H9 (cell line): ENCODE data around the gene TMEM86A. TPM values are rescaled to one million over a fixed set of nuclear protein-coding genes. Genes with fewer than 3 reads are reported as not detected.

ENCODE experiments used
- DNase-seq: peaks from one replicate; pipeline ENCODE4 v3.0.0-alpha.2; 2017
- H2AFZ ChIP-seq: one replicate; pipeline ENCODE4 v1.6.1; 2013; ENCODE audit warnings: mild to moderate bottlenecking, low read length, control low read depth, moderate library complexity
- H2AK5ac ChIP-seq: 2 replicates; pipeline ENCODE4 v1.6.1; 2013; ENCODE audit warnings: low read length, control low read depth, mixed read lengths; ENCODE audit not compliant: insufficient read length
- H2BK120ac ChIP-seq: one replicate; pipeline ENCODE4 v1.6.1; 2013; ENCODE audit warnings: low read depth, mild to moderate bottlenecking, low read length, control low read depth, inconsistent platforms; ENCODE audit not compliant: poor library complexity, severe bottlenecking
- H2BK12ac ChIP-seq: 2 replicates; pipeline ENCODE4 v1.6.1; 2013; ENCODE audit warnings: low read length, control low read depth, mixed read lengths, low read depth; ENCODE audit not compliant: insufficient read length
- H2BK15ac ChIP-seq: 2 replicates; pipeline ENCODE4 v1.6.1; 2013; ENCODE audit warnings: low read depth, low read length, control low read depth
- H2BK20ac ChIP-seq: one replicate; pipeline ENCODE4 v1.6.1; 2013; ENCODE audit warnings: low read depth, mild to moderate bottlenecking, low read length, control low read depth, inconsistent platforms; ENCODE audit not compliant: poor library complexity, severe bottlenecking
- H2BK5ac ChIP-seq: 2 replicates; pipeline ENCODE4 v1.6.1; 2013; ENCODE audit warnings: low read length, control low read depth, mixed read lengths; ENCODE audit not compliant: insufficient read length
- H3K14ac ChIP-seq: 2 replicates; pipeline ENCODE4 v1.6.1; 2013; ENCODE audit warnings: low read length, control low read depth; ENCODE audit not compliant: insufficient read depth
- H3K18ac ChIP-seq: 2 replicates; pipeline ENCODE4 v1.6.1; 2013; ENCODE audit warnings: low read depth, mild to moderate bottlenecking, mixed read lengths, low read length, control low read depth; ENCODE audit not compliant: insufficient read length
- H3K23ac ChIP-seq: 2 replicates; pipeline ENCODE4 v1.6.1; 2013; ENCODE audit warnings: low read length, control low read depth, mixed read lengths, low read depth; ENCODE audit not compliant: insufficient read length
- H3K23me2 ChIP-seq: 2 replicates; pipeline ENCODE4 v1.6.1; 2013; ENCODE audit warnings: low read depth, mild to moderate bottlenecking, mixed read lengths, low read length, control low read depth; ENCODE audit not compliant: insufficient read length, poor library complexity, severe bottlenecking
- H3K27ac ChIP-seq: 2 replicates; pipeline ENCODE4 v1.5.1; 2013; ENCODE audit warnings: low read length, control low read depth, mixed read lengths, low read depth; ENCODE audit not compliant: insufficient read length
- H3K27me3 ChIP-seq: 2 replicates; pipeline ENCODE4 v1.6.1; 2013; ENCODE audit warnings: low read length, control low read depth, inconsistent platforms; ENCODE audit not compliant: insufficient read depth
- H3K4ac ChIP-seq: 2 replicates; pipeline ENCODE4 v1.6.1; 2013; ENCODE audit warnings: low read depth, mild to moderate bottlenecking, control low read depth, inconsistent platforms, low read length, moderate library complexity
- H3K4me1 ChIP-seq: 2 replicates; pipeline ENCODE4 v1.6.1; 2013; ENCODE audit warnings: low read length, control low read depth, inconsistent platforms; ENCODE audit not compliant: insufficient read depth
- H3K4me2 ChIP-seq: 2 replicates; pipeline ENCODE4 v1.6.1; 2013; ENCODE audit warnings: low read length, control low read depth, mixed read lengths; ENCODE audit not compliant: insufficient read length, insufficient read depth
- H3K56ac ChIP-seq: 2 replicates; pipeline ENCODE4 v1.6.1; 2013; ENCODE audit warnings: low read depth, mild to moderate bottlenecking, mixed read lengths, low read length, control low read depth; ENCODE audit not compliant: insufficient read length
- H3K79me1 ChIP-seq: 2 replicates; pipeline ENCODE4 v1.6.1; 2013; ENCODE audit warnings: low read depth, mild to moderate bottlenecking, moderate library complexity, low read length, control low read depth, inconsistent platforms; ENCODE audit not compliant: insufficient read depth, poor library complexity, severe bottlenecking
- H3K79me2 ChIP-seq: 2 replicates; pipeline ENCODE4 v1.6.1; 2013; ENCODE audit warnings: low read length, control low read depth, inconsistent platforms; ENCODE audit not compliant: insufficient read depth
- H3K9ac ChIP-seq: 2 replicates; pipeline ENCODE4 v1.6.1; 2013; ENCODE audit warnings: low read length, control low read depth, mixed read lengths; ENCODE audit not compliant: insufficient read length; ENCODE audit errors: extremely low read depth
- H3K9me3 ChIP-seq: one replicate; pipeline ENCODE4 v1.6.1; 2013; ENCODE audit warnings: low read depth, low read length, inconsistent platforms; ENCODE audit not compliant: control insufficient read depth
- H3T11ph ChIP-seq: one replicate; pipeline ENCODE4 v1.6.1; 2013; ENCODE audit warnings: mild to moderate bottlenecking, low read length, control low read depth, inconsistent platforms
- H4K20me1 ChIP-seq: one replicate; pipeline ENCODE4 v1.6.1; 2013; ENCODE audit not compliant: control insufficient read depth, insufficient read length, insufficient read depth
- H4K5ac ChIP-seq: 2 replicates; pipeline ENCODE4 v1.6.1; 2013; ENCODE audit warnings: low read depth, mild to moderate bottlenecking, mixed read lengths, low read length, control low read depth; ENCODE audit not compliant: insufficient read length
- H4K8ac ChIP-seq: replicated peaks from 2 replicates; pipeline ENCODE4 v1.6.1; 2013; ENCODE audit warnings: low read length, control low read depth, mixed read lengths, low read depth; ENCODE audit not compliant: insufficient read length
- H4K91ac ChIP-seq: 2 replicates; pipeline ENCODE4 v1.6.1; 2013; ENCODE audit warnings: low read depth, mild to moderate bottlenecking, moderate library complexity, mixed read lengths, low read length, control low read depth; ENCODE audit not compliant: insufficient read length
- H3K27ac Mint-ChIP-seq, 3 experiments: 2 replicates in 2 of 3; 3 replicates in 1 of 3; pipeline ENCODE4 v1.8.0; 2020 to 2021; ENCODE audit warnings: mixed read lengths in 3 of 3, mild to moderate bottlenecking in 1 of 3, moderate library complexity in 1 of 3
- H3K27me3 Mint-ChIP-seq: 2 replicates; pipeline ENCODE4 v1.8.0; 2021; ENCODE audit warnings: low read depth, mild to moderate bottlenecking, moderate library complexity, mixed read lengths
- H3K36me3 Mint-ChIP-seq, 3 experiments: 2 replicates in 2 of 3; 3 replicates in 1 of 3; pipeline ENCODE4 v1.8.0; 2020 to 2021; ENCODE audit warnings: low read depth in 3 of 3, mixed read lengths in 3 of 3; ENCODE audit not compliant: insufficient read depth in 1 of 3
- H3K4me1 Mint-ChIP-seq, 2 experiments: 2 replicates each; pipeline ENCODE4 v1.8.0; 2020; ENCODE audit warnings: mixed read lengths in 2 of 2
- H3K4me3 Mint-ChIP-seq, 2 experiments: 2 replicates in 1 of 2; 3 replicates in 1 of 2; pipeline ENCODE4 v1.8.0; 2020 to 2021; ENCODE audit warnings: mild to moderate bottlenecking in 2 of 2, mixed read lengths in 2 of 2, moderate library complexity in 1 of 2
- H3K9me3 Mint-ChIP-seq, 2 experiments: 2 replicates in 1 of 2; 3 replicates in 1 of 2; pipeline ENCODE4 v1.8.0; 2020; ENCODE audit warnings: mild to moderate bottlenecking in 2 of 2, mixed read lengths in 2 of 2, moderate library complexity in 1 of 2
- CTCF ChIP-seq: fragments of 200-600 bp; sonication (generic); conservative IDR thresholded peaks from 3 replicates; pipeline ENCODE4 v1.8.0; 2021; ENCODE audit warnings: antibody characterized with exemption, mild to moderate bottlenecking
- WGBS: extraction: QIAGEN DNeasy Blood & Tissue Kit; methylation state at CpG from one replicate; pipeline ENCODE4 v1.1.7; 2013; ENCODE audit warnings: missing lambda C conversion rate, low lambda C conversion rate, mixed read lengths; ENCODE audit not compliant: insufficient read length; ENCODE audit errors: extremely low coverage; 5-methylcytosine and 5-hydroxymethylcytosine counted together
- total RNA-seq: library from RNA; stranded (reverse); gene quantifications from 2 replicates; pipeline ENCODE4 v1.2.1, GENCODE V29; 2021

TMEM86A gene
- total RNA-seq, 1 experiment from 2014 or later: 2.3 TPM

DNA sequence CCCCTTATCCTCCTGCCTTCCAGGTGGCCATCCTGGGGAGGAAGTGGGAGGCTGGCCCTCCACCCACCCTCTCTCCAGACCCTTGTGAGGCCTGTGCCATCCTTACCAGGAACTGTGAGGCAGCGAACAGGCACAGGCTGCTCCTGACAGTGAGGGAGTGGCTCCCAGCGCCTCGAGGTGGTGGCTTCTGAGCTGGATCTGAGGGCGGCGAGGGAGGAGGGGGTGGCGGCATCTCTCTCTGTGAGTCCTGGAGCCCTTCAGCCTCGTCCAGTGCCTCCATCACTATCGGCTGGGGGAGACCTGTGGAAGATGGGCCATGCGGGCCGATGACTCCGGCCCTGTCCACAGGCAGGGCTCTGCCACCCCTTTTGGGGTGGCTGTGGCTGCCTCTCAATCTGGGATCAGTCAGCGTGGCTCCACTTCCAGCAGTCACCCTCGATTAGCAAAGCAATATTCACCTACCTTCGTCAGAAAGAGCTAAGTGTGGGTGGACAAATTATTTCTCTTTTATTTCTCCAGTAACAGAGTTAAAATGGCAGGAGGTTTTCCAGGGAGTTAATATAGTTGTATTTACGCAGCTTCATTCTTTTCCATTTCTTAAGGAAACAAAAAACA is 45.4 kb downstream of the TMEM86A start:
- Histone ChIP-seq H3K23me2 (no peaks in the 10 kb centered on the region), H2BK12ac (no peak overlapping the region), H3K27ac (no peak overlapping the region), H3K14ac (no peak overlapping the region), H3K18ac (no peak overlapping the region), H2BK5ac (no peak overlapping the region), H2BK120ac (no peak overlapping the region), H3K56ac (no peak overlapping the region), H2AFZ (no peak overlapping the region), H2AK5ac (no peak overlapping the region), H4K20me1 (no peaks in the 10 kb centered on the region), H3K4me2 (no peak overlapping the region), H2BK20ac (no peak overlapping the region), H4K91ac (no peak overlapping the region), H3K9me3 (no peaks in the 10 kb centered on the region), H4K5ac (no peak overlapping the region), H3K4ac (no peak overlapping the region), H2BK15ac (no peak overlapping the region), H3K27me3 (no peaks in the 10 kb centered on the region), H3K23ac (no peak overlapping the region), H4K8ac (no peak overlapping the region), H3K79me2 (no peaks in the 10 kb centered on the region), H3T11ph (no peak overlapping the region), H3K4me1 (no peaks in the 10 kb centered on the region), H3K9ac (no peak overlapping the region), H3K79me1 (no peaks in the 10 kb centered on the region)
- Mint-ChIP-seq H3K27me3 (peaks cover 2% of the 10 kb centered on the region), H3K4me3 (no peak overlapping the region), H3K27ac (no peak overlapping the region), H3K36me3 (no peaks in the 10 kb centered on the region; a peak in 1 of 7 replicates), H3K9me3 (no peaks in the 10 kb centered on the region; a peak in 1 of 5 replicates), H3K4me1 (peaks cover 10 to 19% of the 10 kb centered on the region in 2 experiments)
- no peak for TF ChIP-seq CTCF
- DNase-seq: no peak
- no CpG with 5 or more reads among the region's 15 CpGs for WGBS
